ENCODE results near the gene TNC.

TNC gene

DNA sequence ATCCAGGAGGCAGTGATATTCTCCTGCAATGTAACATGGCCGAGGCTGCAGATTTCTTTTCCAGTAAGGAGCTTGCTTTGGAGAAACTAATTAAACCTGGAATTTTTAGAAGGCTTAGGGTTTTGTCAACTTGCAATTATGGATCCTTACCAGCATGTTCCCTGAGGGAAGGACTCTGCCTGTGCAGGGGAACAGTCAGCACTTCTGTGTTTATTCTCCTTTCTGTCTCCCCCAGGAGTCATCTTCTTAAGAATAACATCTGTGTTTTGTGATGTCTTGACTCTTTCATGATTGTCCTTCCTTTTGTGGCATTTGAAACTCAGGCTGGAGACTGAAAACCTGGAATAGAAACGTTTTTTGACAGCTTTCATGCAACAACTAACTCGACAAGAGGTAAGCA, 107.1 kb downstream of the TNC start:
- no peak for DNase-seq (ENCODE audit: low read depth)

DNA sequence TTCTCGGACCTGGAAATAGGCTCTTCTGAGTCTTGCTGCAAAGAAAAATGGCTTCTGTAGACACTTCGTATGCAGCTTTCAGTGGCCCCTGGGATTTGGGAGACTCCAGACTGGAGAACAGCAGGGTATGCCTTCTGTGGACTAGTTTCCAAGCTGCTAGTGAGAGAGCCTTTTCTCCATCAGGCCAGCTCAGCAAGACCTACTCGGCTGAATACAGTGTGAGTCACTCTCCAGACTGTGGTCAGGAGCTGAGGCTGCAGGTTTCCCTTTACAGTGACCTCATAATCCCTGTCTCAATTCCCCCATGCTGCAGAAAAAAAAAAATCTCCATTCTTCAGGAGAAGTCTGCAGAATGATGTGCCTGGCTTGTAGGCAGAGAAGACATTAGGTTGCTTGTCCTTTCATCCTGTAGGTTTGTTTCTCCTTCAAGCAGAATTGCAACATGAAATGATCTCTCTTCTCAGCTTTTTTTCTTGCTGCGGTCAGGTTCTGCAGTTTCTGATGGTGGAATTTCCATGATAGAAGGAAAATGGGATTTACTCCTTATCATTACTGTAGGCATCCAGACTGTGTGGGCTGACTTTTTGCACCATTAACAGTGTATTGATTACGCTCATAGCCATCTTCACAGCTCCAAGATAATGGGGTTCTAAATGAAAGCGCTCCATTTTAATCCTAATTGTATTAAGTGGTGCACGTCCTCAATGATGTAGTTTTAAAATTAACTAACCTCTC, 109.3 kb downstream of the TNC start:
- DNase-seq (ENCODE audit: low read depth), result peak; percentile 91

DNA sequence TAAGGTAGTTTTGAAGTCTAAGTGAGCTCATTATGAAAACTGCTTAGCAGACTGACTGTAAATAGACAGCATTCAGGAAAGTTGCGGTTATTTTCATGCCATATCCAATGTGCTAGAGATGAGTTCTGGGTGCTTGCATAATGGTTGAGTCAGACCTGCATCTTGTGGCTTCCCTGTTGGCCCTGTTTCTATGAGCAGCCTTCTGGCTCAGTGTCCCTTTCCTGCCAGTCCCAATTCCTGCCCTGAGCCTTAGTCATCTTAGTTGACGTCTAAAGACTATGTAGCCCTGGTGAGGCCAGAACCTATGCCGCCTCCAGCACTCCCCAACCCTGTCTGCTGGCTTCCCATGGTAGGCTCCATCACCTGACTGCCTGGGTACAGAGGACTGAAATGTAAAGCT, 111.3 kb downstream of the TNC start:
- peak; percentile 95 for DNase-seq (ENCODE audit: low read depth)

DNA sequence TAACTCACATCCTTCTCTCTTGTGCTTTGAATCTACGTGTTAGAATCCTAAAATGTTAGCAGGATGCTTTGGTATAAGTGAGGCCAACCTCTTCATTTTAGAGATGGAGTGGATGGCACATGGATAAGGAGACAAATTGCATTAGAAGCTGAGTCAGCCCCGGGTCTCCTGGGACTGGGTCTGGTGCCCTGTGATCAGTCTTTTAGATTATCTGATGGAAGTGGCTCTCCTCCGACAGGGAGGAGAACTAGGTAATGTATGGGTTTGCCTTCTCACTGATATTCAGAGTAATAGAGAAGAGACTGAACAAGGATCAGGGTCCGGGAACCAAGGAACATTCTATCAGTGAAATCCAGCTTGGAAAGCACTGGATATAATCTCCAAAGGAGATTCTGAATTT, 112.6 kb downstream of the TNC start:
- DNase-seq (ENCODE audit: low read depth), result no peak

DNA sequence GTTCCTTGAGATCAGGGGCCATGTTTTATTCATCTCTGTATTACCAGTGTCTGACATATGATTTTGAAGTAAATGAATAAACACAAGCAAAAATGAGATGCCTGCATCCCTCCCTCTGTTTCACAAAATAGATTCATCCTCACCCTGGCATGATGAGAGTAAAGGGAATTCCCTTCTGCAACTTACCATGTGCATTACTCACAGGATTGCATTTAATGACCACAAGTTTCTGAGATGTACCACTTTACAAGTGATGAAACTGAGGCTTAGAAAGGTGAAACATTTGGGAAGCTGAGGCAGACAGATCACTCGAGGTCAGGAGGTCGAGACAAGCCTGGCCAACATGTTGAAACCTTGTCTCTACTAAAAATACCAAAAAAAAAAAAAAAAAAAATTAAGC, 113.4 kb downstream of the TNC start:
- no peak for DNase-seq (ENCODE audit: low read depth)

DNA sequence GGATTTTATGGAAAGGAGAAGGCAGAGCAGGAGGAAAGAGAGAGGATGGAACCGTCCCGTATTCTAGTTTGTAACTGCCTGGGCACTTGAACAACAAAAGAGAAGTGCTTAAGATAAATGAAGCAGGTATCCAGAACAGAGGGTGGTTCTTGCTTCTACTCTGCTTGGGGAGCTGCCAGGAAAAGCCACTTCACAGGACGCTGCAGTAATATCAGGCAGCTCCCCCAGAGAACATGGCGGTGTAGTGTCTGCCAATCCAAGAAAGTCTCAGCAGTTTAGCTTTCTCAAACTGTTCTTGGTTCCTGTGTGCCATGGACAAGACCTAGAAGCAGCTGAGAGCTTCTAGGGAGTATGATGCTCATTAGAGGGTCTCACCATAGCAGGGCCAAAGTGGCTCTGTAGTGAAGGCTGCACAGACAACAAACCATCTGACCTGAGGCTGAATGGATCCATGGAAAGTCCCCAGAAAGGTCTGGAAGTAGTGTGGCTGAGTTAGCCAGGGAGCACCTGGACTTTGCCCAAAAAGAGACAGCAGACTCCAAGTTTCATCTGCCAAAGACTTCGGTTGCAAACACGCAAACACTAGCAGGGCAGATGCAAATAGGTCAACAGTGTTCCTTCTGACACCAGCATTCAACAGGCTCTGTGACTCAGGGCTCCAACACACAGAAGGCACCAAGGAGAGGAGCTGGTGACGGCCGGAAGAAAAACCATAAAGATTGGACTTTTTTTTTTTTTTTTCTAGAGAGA, 115.4 kb downstream of the TNC start:
- DNase-seq (ENCODE audit: low read depth), result no peak

DNA sequence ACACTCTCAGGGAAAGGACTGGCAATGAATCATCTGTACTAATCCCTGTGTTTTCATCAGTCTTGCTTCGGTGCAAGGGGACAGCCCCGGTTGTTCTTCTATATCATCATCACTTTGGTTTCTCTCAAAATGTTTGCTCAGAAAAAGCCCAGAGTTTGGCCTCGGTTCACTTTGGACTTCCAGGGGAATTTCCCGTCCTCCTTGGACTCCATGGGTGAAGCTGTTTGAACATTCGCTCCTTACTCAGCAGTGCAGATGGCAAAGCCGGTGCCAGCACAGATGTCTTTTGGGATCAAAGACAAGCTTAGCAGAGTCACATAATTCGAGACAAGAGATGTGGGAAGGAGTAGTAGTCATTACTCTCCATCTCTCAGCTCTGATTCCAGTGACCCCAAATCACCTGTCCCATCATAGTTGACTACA, 117.7 kb downstream of the TNC start:
- no peak for DNase-seq (ENCODE audit: low read depth)

DNA sequence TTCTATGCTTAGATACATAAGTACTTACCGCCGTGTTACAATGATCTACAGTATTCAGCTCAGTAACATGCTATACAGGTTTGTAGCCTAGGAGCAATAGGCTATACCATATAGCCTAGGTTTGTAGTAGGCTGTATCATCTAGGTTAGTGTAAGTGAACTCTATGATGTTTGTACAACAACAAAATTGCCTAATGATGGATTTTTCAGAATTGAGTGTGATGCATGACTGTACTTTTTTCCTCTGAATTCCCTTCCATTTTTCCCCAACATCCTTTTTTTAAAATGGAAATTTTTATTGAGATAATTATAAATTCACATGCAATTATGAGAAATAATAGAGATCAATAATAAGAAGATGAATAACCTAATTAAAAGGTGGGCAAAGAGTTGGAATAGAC, 119.6 kb downstream of the TNC start:
- DNase-seq (ENCODE audit: low read depth), result no peak

DNA sequence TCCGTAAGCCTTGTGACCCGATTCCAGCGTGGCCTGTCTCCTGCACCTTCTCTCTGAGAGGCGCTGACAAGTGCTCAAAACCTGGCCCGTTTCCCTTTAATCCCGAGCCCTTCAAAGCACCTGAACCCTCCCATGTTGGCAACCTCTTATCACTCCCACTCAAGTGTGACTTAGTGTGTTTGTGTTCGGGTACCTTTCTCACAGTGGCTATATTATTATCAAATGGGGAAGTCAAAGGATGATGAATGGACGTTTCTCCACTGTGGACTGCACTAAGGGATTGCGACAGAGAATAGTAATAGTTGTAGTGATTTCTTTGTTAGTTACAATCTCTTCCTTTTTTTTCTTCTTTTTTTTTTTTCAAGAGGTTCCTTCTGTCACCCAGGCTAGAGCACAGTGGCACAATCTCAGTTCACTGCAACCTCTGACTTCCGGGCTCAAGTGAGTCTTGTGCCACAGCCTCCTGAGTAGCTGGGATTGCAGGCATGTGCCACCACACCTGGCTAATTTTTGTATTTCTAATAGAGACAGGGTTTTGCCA, 122.2 kb downstream of the TNC start:
- DNase-seq (ENCODE audit: low read depth), result no peak

DNA sequence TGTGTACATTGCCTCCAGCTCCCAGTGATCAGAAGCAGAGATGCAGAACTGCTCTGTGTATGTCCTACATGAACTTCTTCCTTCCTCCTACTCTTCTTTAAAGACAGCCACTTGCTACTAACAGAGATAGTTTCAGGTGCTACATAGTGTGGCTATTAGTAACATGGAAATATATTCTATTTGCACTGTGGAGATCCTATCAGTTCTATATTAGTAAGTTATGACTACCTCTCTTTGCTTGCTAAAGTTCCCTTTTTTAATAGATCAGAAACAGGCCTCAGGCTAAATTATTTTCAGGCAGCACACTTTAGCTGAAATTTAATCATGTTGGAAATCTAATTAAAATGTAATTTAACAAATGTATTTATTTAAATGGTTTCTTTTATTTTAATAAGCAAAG, 123.2 kb downstream of the TNC start:
- no peak for DNase-seq (ENCODE audit: low read depth)

DNA sequence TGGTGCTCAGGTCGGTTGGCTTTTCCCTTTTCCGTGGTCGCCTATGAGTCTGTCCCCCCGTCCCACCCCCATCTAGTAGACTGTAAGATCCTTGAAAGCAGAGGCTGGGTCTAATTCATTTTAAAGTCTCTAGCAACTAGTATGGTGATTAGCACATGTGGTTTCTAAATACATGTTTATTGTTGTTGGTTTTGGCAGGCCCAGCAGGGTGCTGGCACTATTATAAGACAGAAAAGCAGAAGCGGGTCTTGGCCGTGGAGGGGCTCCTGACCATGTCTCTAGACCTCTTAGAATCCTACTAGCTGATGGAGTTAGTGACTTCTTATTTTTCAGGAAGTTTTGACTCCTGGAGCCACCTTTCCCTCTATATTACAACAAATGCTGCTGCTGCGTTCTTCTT, 126.1 kb downstream of the TNC start:
- no peak for DNase-seq (ENCODE audit: low read depth)

DNA sequence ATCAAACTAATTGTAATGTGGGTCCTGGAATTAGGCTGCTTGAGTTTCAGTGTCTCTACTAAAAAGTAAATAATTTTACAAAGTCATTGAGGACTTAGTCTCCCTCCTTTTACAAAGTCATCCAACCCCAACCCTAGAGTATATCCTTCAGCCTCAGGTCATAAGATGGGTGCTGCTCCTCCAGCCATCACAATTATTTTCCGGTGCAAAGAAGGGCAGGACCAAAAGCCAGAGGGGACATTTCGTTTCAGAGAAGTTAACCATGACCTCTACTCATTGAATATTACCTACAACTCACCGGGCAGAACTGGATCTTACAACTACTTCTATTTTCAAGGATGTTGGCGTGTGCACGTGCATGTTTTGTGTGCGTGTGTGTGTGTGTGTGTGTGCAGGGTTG, 127.1 kb downstream of the TNC start:
- DNase-seq (ENCODE audit: low read depth), result no peak

DNA sequence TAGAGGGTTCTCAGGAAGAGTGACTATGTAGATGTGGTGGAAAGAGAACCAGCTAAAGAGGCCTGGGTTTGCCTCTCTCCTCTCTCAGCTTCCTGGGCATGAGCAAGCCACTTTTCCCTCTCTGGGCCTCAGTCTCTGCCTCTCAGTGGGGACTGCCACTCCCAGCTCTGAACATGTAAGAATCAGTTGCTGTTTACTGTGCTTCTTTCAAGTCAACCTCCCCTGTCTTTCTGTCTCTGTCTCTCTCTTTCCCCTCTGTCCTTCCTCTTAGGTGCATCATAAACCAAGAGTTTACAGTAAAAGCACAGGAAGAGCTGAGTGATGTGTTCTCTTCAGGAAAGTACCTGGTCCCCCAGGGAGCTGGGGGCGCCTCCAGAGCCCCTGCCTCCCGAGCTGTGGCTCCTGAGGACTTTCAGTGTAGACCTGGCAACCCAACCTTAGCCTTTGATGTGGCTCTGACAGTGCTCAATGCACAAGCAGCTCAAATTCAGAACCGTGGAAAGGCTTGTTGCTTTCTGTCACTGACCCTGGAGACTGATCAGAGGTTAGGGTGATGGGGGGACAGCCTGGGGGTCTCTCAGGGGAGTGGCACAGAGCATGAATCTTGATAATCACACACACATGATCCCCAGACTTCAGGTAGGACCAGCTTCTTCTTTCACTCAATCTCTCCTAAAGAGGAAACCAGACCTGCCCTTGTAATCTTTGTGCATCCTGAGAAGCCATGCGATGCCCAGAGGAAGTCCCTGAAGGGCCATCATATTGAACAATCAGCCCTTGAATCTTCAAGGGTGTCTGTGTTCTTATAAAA, 128.2 kb downstream of the TNC start:
- no peak for DNase-seq (ENCODE audit: low read depth)

DNA sequence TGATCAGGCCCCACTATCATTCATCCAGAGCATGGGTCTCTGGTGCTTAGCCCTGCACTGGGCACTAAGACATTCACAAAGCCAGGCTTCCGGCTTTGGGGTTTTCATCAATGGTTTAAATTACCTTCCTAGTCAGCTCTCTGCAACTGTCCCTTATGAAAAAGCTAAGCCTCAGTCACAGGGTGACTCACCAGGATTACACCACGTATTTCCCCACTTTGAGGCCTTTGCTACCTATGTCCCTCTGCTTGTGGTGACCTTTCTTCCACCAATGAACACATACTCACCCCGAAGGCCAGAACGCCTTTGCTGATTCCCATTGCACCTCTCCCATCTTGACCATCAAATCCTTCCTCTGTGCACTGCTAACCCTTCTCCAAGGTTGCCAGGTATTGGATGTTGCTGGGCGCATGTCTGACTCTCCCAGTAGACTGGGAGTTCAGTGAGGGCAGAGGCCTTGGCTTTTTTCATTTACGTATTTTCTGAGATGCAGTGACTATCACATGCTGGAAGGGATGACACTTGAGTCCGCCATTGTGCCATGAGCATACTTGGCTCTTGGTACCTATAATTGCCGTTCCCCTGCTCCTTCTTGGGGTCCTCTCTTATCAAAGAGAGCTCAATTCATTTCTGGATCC, 128.9 kb downstream of the TNC start:
- DNase-seq (ENCODE audit: low read depth), result peak; percentile 12

DNA sequence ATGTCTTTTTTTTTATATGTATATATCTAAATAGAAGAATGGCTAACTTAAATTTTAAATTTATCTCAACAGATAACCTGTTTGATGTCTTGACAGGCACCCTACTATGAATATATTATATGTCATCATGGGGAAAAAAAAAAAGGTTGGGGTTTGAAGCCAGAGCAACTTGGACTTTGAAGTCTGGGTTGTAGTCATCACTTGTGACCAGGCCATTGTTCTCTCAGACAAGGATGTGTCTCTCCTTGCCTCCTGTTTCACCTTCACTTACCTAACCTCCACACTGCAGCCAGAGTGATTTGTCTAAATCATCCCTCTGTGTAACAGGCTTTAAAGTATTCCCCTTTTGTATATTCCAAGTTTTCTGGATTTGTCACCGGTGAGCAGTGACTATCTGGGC, 130.8 kb downstream of the TNC start:
- no peak for DNase-seq (ENCODE audit: low read depth)

DNA sequence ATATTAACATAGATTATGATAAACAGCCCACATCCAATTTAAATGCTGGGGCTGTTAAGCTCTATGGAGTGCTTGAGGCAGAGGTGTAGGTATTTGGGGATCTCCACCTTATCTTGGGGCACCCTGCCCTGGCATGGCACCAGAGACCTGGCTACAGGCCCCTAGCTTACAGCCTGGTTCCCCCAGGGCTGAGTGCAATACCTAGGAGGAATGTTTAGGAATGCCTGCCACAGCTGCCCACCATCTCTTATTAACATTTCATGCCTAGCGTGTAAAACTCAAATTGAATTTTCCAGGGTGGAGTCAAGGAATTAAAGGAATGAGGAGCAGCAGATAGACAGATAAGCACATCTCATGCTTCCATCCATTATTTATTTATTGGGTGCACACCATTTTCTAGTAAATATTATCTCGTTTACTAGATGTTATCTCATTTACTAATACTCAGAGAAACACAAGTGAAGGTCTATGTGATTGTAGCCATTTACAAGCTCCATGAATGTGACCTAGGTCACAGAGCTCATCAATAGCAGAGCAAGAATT, 131.9 kb downstream of the TNC start:
- no peak for DNase-seq (ENCODE audit: low read depth)

DNA sequence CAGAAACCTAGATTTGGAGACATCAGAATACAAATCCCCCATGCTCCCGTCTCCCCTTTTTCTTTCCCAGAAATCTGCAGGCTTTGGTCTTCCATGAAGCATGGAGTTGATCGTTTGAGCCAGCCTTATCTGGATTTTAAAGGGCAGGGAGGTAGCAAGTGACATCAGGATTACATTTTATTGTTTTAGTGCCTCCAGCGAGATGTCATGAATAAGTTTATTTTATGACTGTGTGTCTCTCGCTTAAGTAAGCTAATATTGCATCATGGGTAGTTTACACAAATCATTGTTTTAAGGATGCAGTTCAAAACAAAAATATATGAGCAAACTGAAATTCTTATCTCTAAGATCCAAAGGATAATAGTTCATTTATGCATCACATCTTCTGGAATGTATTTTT, 136.9 kb downstream of the TNC start:
- DNase-seq (ENCODE audit: low read depth), result peak; percentile 73

DNA sequence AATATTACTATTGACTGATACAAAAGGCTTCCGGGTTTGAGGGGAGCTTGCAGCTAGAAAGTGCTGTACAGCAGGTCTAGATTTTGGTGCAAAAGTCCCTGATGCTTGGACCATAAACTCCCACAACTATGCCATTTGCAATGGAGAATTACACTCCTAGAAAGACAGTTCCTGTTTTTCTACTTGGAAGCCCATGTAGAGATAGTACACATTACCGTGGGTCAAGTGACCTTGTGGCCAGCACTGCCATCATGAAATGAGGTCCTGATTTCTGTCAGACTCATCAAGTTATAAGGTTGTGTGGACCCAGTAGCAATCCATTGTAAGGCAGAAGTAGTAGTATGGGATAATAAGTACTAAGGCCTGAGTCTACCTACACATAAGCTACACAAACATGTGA, 144.7 kb downstream of the TNC start:
- DNase-seq (ENCODE audit: low read depth), result no peak

DNA sequence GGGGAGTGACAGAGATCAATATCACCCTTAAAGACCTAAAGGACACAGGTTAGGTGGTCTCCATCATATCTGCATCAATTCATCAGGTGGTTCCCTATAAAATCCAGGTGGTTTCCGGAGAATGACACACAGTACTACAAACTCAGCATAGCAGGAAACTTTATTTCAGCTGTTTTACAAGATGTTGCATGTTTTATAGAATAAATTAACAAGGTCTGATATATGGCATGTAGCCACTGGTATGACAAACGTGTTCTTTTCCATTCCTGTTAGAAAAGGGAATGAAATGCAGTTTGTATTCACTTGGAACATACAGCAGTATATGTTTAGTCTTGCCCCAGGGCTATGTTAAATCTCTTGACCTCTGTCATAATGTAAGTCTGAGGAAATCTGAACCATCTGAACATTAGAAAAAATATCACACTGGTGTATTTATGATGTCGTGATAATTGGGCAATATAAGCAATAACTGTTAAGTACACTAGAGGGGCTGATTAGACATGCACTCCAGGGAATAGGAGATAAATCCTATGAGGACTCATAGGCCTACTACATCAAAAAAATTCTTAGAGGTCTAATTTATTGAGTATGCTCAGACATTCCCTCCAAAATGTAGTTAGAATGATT, 145.3 kb downstream of the TNC start:
- no peak for DNase-seq (ENCODE audit: low read depth)
